Measurements from ENCODE around the gene KRTAP10-7. TPM values are rescaled to one million over a fixed set of nuclear protein-coding genes. Genes with fewer than 3 reads are reported as not detected.
"Not testable (repeated sequence)": the region's sequence is repeated elsewhere in the genome, so short reads cannot be mapped to it uniquely, and the experiment has no call there.

The KRTAP10-7 gene
- total RNA-seq: not detected

- DNase-seq (ENCODE audit: low spot score in 2 of 2); H3K27me3 ChIP-seq: not testable (repeated sequence)
Observed at GRCh38 chr21:44600118-44600978, at the start of gene KRTAP10-7. TSS of gene KRTAP10-7 (plus strand) at chr21:44600597. CDS start at chr21:44600622, 25 bp downstream.

DNA sequence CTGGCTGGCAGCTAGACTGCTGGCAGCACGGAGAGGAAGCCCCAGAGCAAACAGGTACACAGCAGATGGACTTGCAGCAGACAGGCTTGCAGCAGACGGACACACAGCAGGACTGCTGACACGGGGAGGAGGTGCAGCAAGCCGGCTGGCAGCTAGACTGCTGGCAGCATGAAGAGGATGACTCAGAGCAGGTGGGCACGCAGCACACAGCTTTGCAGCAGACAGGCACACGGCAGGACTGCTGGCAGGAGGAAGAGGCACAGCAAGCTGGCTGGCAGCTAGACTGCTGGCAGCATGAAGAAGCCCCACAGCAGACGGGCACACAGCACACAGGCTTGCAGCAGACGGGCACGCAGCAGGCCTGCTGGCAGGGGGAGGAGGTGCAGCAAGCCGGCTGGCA is 49.6 kb upstream of the KRTAP10-7 start:
- no peak overlapping the region for H3K27ac ChIP-seq
- no peaks in the 10 kb centered on the region for H3K4me1 ChIP-seq
- H3K9me3 ChIP-seq: peaks cover 0 to 31% (median 5%) of the 10 kb centered on the region in 4 donors
- peaks cover 0 to 22% of the 10 kb centered on the region in 2 donors for H3K27me3 ChIP-seq
- H3K36me3 ChIP-seq: no peaks in the 10 kb centered on the region
- no peak for DNase-seq (ENCODE audit: low spot score in 2 of 2)
- TF ChIP-seq, protein P1, sequence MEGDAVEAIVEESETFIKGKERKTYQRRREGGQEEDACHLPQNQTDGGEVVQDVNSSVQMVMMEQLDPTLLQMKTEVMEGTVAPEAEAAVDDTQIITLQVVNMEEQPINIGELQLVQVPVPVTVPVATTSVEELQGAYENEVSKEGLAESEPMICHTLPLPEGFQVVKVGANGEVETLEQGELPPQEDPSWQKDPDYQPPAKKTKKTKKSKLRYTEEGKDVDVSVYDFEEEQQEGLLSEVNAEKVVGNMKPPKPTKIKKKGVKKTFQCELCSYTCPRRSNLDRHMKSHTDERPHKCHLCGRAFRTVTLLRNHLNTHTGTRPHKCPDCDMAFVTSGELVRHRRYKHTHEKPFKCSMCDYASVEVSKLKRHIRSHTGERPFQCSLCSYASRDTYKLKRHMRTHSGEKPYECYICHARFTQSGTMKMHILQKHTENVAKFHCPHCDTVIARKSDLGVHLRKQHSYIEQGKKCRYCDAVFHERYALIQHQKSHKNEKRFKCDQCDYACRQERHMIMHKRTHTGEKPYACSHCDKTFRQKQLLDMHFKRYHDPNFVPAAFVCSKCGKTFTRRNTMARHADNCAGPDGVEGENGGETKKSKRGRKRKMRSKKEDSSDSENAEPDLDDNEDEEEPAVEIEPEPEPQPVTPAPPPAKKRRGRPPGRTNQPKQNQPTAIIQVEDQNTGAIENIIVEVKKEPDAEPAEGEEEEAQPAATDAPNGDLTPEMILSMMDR (IDR thresholded peaks at IDR 0.05): no peak
- no peak for TF ChIP-seq POLR2A (IDR thresholded peaks at IDR 0.05)
- no peak for TF ChIP-seq EP300 (IDR thresholded peaks at IDR 0.05)
- 66 to 68% methylated on average over 10 of the region's 10 CpGs for WGBS, 2 donors
- no peak overlapping the region for H3K4me3 ChIP-seq

More at GRCh38 chr21:44600118-44600978, at the start of gene KRTAP10-7:
- not testable (repeated sequence) for H3K4me3 ChIP-seq, H3K27ac ChIP-seq, H3K36me3 ChIP-seq, H3K4me1 ChIP-seq
- 71 to 77% methylated on average over 16 to 23 of the region's 23 CpGs for whole genome bisulfite sequencing, 2 donors
- H3K9me3 ChIP-seq: peaks cover 0 to 18% (median 0%) of the 10 kb centered on the region in 4 donors

DNA sequence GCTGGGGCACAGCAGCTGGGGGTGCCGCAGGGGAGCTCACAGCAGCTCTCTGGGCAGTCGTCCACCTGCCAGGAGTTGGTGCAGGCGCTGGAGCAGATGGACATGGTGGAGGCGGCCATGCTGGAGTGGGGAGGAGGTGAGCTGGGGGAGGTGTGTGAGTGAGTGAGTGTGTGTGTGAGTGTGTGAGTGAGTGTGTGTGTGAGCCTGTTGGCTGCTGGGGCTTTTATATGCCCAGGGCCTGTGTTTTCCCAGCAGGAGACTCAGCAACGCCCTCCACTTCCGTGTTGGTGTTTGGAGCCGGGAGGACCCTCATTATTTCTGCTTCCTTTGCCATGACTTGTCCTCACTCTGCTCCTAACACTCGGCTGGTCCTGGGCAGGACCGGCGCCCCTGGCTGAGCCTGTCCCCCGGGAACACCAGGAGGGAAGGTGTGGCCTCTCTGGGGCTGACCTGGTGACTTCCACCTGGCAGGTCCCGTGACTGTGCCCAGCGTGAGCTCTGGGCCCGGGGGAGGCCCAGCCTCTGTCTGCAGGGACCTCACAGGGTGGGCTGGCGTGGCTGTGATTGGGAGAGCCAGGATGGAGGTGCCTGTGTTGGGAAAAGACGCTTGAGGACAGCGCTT is 48.9 kb upstream of the KRTAP10-7 start, which contains the start of gene KRTAP10-2:
Gene KRTAP10-2 (minus strand): TSS at position 166 of the 622 bp plus-strand sequence. CDS start 47 bp downstream, at position 119.
- no peaks in the 10 kb centered on the region for H3K36me3 ChIP-seq
- peaks cover 0 to 22% of the 10 kb centered on the region in 2 donors for H3K27me3 ChIP-seq
- H3K4me3 ChIP-seq: no peak within 1 kb of the TSS
- peaks cover 0 to 26% (median 2%) of the 10 kb centered on the region in 4 donors for H3K9me3 ChIP-seq
- no peak for DNase-seq (ENCODE audit: low spot score in 2 of 2)
- no peaks in the 10 kb centered on the region for H3K4me1 ChIP-seq
- TF ChIP-seq, protein P1 (IDR thresholded peaks at IDR 0.05): no peak
- TF ChIP-seq EP300 (IDR thresholded peaks at IDR 0.05) (no peak), POLR2A (IDR thresholded peaks at IDR 0.05) (no peak)
- 57 to 59% methylated on average over 13 to 14 of the region's 17 CpGs for whole genome bisulfite sequencing, 2 donors
- no peak within 1 kb of the TSS for H3K27ac ChIP-seq

GRCh38 chr21:44552136-44552535 is 48.3 kb upstream of the KRTAP10-7 start:
- no peak for TF ChIP-seq POLR2A (IDR thresholded peaks at IDR 0.05)
- TF ChIP-seq, protein P1 (IDR thresholded peaks at IDR 0.05): no peak
- no peak for TF ChIP-seq EP300 (IDR thresholded peaks at IDR 0.05)
- no peaks in the 10 kb centered on the region for H3K36me3 ChIP-seq
- WGBS, 2 donors: 91 to 94% methylated on average over 5 to 6 of the region's 6 CpGs
- H3K9me3 ChIP-seq: peaks cover 0 to 19% (median 0%) of the 10 kb centered on the region in 4 donors
- DNase-seq (ENCODE audit: low spot score in 2 of 2): no peak
- H3K4me3 ChIP-seq: no peak overlapping the region
- no peak overlapping the region for H3K27ac ChIP-seq
- H3K27me3 ChIP-seq: peaks cover 0 to 22% of the 10 kb centered on the region in 2 donors
- H3K4me1 ChIP-seq: no peaks in the 10 kb centered on the region

DNA sequence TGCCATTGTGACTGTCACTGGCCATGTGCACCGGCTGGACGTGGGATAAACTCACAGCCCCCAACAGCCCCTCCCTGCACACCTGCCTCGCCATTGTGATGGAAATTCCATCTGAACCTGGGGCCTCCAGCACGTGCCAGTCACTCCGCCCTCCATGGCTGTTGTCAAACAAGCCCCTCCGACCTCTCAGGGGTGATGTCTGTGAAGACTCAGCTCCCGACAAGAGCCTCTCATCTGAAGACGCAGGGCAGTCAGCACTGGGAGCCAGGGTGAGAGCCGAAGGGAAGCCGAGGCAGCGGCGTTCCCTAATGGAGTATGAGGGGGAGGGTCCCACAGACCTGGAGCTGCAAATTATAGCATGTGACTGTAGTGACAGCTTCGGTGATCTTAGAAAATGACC is 47.7 kb upstream of the KRTAP10-7 start:
- Histone ChIP-seq H3K4me3 (no peak overlapping the region), H3K36me3 (no peaks in the 10 kb centered on the region), H3K27ac (no peak overlapping the region), H3K27me3 (peaks cover 0 to 22% of the 10 kb centered on the region in 2 donors), H3K4me1 (no peaks in the 10 kb centered on the region), H3K9me3 (peaks cover 0 to 14% (median 0%) of the 10 kb centered on the region in 4 donors)
- WGBS, 2 donors: 57 to 67% methylated on average over 12 to 13 of the region's 13 CpGs
- no peak for DNase-seq (ENCODE audit: low spot score in 2 of 2)
- TF ChIP-seq, protein P1 (IDR thresholded peaks at IDR 0.05): no peak
- TF ChIP-seq EP300 (IDR thresholded peaks at IDR 0.05) (no peak), POLR2A (IDR thresholded peaks at IDR 0.05) (no peak)

Data from tibial nerve (tissue), 4 donors.